BE2C (cell line): Measurements from ENCODE around the gene CPSF3.
"Not testable (repeated sequence)": the region's sequence is repeated elsewhere in the genome, so short reads cannot be mapped to it uniquely, and the experiment has no call there.

Source experiments
- DNase-seq: peaks from one replicate; pipeline ENCODE4 v3.0.0-alpha.2; 2020
- H3K27me3 ChIP-seq: fragments of 250-450 bp; sonication (Bioruptor Pico); 2 replicates; pipeline ENCODE4 v1.5.1; 2020; ENCODE audit warnings: mild to moderate bottlenecking
- H3K36me3 ChIP-seq: fragments of 250-450 bp; sonication (Bioruptor Pico); 2 replicates; pipeline ENCODE4 v1.5.1; 2020; ENCODE audit warnings: mild to moderate bottlenecking
- H3K4me1 ChIP-seq: fragments of 250-450 bp; sonication (Bioruptor Pico); 2 replicates; pipeline ENCODE4 v1.5.1; 2020
- H3K4me3 ChIP-seq: 2 replicates; pipeline ENCODE4 v1.5.1; 2011; ENCODE audit warnings: low read depth, low read length
- H3K9me3 ChIP-seq: fragments of 250-450 bp; sonication (Bioruptor Pico); 2 replicates; pipeline ENCODE4 v1.5.1; 2020
- TF ChIP-seq, protein P1 (sequence below): IDR thresholded peaks from 2 replicates; pipeline ENCODE4 v1.5.1; 2012; ENCODE audit warnings: mild to moderate bottlenecking, low read depth, low read length

CPSF3 gene

DNA sequence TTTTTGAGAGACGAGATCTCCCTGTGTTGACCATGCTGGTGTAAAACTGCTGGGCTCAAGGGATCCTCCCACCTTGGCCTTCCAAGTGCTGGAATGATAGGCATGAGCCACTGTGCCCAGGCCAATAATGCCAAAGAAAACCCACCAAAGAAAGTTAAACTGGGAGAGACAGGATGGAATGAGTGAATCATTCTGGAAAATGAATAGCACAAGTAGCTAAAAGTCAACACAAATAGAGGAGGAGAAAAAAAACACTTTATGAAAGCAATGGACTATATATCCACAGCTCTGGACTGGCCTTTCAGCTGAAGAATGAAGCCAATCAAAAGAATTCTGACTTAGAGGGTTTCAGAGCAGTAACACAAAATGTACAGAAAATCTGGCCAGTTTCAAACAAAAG is 74.8 kb downstream of the CPSF3 start:
- H3K4me1 ChIP-seq: no peaks in the 10 kb centered on the region
- DNase-seq: no peak
- H3K36me3 ChIP-seq: peaks cover 43% of the 10 kb centered on the region
- H3K27me3 ChIP-seq: no peaks in the 10 kb centered on the region
- no peak overlapping the region for H3K4me3 ChIP-seq
- TF ChIP-seq, protein P1, sequence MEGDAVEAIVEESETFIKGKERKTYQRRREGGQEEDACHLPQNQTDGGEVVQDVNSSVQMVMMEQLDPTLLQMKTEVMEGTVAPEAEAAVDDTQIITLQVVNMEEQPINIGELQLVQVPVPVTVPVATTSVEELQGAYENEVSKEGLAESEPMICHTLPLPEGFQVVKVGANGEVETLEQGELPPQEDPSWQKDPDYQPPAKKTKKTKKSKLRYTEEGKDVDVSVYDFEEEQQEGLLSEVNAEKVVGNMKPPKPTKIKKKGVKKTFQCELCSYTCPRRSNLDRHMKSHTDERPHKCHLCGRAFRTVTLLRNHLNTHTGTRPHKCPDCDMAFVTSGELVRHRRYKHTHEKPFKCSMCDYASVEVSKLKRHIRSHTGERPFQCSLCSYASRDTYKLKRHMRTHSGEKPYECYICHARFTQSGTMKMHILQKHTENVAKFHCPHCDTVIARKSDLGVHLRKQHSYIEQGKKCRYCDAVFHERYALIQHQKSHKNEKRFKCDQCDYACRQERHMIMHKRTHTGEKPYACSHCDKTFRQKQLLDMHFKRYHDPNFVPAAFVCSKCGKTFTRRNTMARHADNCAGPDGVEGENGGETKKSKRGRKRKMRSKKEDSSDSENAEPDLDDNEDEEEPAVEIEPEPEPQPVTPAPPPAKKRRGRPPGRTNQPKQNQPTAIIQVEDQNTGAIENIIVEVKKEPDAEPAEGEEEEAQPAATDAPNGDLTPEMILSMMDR: no peak
- no peaks in the 10 kb centered on the region for H3K9me3 ChIP-seq

DNA sequence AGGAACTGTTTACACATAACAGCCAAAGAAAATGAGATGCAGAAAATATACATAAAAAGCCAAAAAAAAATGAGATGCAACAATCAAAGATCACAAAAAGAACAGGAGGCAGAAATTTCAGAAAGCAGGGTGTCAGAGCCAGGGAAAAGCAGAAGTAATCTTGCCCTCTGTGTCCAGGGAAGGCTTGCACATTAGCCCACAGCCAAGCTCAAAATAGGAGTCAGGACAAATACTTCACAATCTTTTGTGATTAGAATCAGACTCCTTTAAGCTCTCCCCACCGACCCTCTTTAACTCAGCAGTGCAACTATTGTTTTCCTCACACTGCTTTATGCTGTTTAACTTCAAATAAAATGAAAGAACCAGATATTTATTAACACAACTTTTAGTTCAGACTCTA is 85.5 kb downstream of the CPSF3 start:
- H3K4me1 ChIP-seq: no peaks in the 10 kb centered on the region
- peaks cover 31% of the 10 kb centered on the region for H3K36me3 ChIP-seq
- DNase-seq: no peak
- no peaks in the 10 kb centered on the region for H3K27me3 ChIP-seq
- TF ChIP-seq, protein P1: no peak
- no peaks in the 10 kb centered on the region for H3K9me3 ChIP-seq
- H3K4me3 ChIP-seq: no peak overlapping the region

DNA sequence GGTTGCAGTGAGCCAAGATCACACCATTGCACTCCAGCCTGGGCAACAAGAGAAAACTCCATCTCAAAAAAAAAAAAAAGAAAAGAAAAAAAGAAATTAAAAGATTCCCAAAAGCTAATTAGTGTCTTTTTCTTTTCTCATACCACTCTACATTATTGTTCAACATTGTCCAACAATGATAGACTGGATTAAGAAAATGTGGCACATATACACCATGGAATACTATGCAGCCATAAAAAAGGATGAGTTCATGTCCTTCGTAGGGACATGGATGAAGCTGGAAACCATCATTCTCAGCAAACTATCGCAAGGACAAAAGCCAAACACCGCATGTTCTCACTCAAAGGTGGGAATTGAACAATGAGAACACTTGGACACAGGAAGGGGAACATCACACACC is 90.5 kb downstream of the CPSF3 start:
- H3K9me3 ChIP-seq, H3K27me3 ChIP-seq, H3K4me1 ChIP-seq, H3K4me3 ChIP-seq, DNase-seq: not testable (repeated sequence)
- peaks cover 26% of the 10 kb centered on the region for H3K36me3 ChIP-seq

DNA sequence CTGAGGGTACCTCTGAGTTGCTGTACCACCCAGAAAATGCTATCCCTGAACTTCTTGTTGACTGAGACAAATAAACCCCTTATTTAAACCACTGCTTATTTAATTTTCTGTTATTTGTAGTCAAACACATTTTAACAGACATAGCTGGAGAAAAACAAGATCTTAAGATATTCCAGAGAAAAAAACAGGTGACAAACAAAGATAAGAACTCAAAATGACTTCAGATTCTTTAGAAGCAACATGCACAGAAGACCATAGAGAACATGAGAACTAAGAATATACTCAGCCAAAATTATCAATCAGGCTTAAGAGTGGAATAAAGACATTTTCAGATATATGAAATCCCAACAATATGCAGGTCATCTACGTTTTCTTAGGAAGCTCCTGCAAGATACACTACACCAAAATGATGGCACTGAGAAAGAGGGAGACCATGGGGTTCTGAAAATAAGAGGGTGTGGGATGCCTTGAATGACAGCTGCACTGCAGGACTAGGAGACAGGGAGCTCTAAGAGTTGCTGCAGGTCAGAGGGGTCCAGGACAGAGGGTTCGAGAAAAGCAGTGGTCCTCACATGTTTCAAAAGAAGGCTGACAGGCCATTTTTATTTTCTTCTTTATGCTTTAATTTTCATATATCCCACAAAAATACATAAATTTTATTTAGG is 93.8 kb downstream of the CPSF3 start:
- H3K4me1 ChIP-seq: no peaks in the 10 kb centered on the region
- H3K27me3 ChIP-seq: no peaks in the 10 kb centered on the region
- DNase-seq: no peak
- no peak overlapping the region for H3K4me3 ChIP-seq
- TF ChIP-seq, protein P1: no peak
- no peaks in the 10 kb centered on the region for H3K9me3 ChIP-seq
- H3K36me3 ChIP-seq: peaks cover 45% of the 10 kb centered on the region

GRCh38 chr2:9518163-9518562 is 94.7 kb downstream of the CPSF3 start:
- Histone ChIP-seq H3K36me3 (peaks cover 40% of the 10 kb centered on the region), H3K4me3 (no peak overlapping the region), H3K9me3 (no peaks in the 10 kb centered on the region), H3K4me1 (no peaks in the 10 kb centered on the region), H3K27me3 (no peaks in the 10 kb centered on the region)
- TF ChIP-seq, protein P1: no peak
- no peak for DNase-seq

- DNase-seq: no peak
- Histone ChIP-seq H3K4me3 (no peak overlapping the region), H3K9me3 (no peaks in the 10 kb centered on the region), H3K36me3 (peaks cover 38% of the 10 kb centered on the region), H3K4me1 (no peaks in the 10 kb centered on the region), H3K27me3 (no peaks in the 10 kb centered on the region)
- TF ChIP-seq, protein P1: no peak
These were observed 95.3 kb downstream of the CPSF3 start for GRCh38 chr2:9518780-9519179.
